GM12878 (cell line): ENCODE results near the gene PDGFC.

Experiments
- BHLHE40 ChIP-seq, 2 experiments: fragments of 450-650 bp in 1 of 2; IDR thresholded peaks; 2 replicates each; pipeline ENCODE4 v1.6.1; 2011 to 2017; ENCODE audit warnings: low read depth in 2 of 2, borderline replicate concordance in 1 of 2, improper control_type of control experiment in 1 of 2, low read length in 1 of 2, mild to moderate bottlenecking in 1 of 2
- EP300 ChIP-seq, 2 experiments: fragments of 150-350 bp in 1 of 2; IDR thresholded peaks; 2 replicates each; pipeline ENCODE4 v1.6.1; 2011 to 2012; ENCODE audit warnings: low read depth in 2 of 2, low read length in 2 of 2, borderline replicate concordance in 1 of 2, improper control_type of control experiment in 1 of 2, inconsistent platforms in 1 of 2; ENCODE audit not compliant: control insufficient read depth in 1 of 2

- no peak for TF ChIP-seq BHLHE40 (IDR thresholded peaks at IDR 0.05; ENCODE audit: borderline replicate concordance in 1 of 2, low read depth in 2 of 2, low read length in 1 of 2)
- no peak for TF ChIP-seq EP300 (IDR thresholded peaks at IDR 0.05; ENCODE audit: borderline replicate concordance in 1 of 2, control insufficient read depth in 1 of 2, low read depth in 2 of 2, low read length in 2 of 2)
Observed at GRCh38 chr4:156950090-156950489, 21.5 kb downstream of the PDGFC start.
